IPS-20b (cell line): ENCODE data around the gene NTN4.
"Not testable (repeated sequence)": the region's sequence is repeated elsewhere in the genome, so short reads cannot be mapped to it uniquely, and the experiment has no call there.

ENCODE experiments used
- H3K27ac ChIP-seq: one replicate; pipeline ENCODE4 v1.5.1; 2013; ENCODE audit warnings: low read length
- H3K27me3 ChIP-seq: 2 replicates; pipeline ENCODE4 v1.6.1; 2013; ENCODE audit warnings: mild to moderate bottlenecking, low read length, inconsistent platforms; ENCODE audit not compliant: insufficient read depth
- H3K36me3 ChIP-seq: 2 replicates; pipeline ENCODE4 v1.6.1; 2013; ENCODE audit warnings: low read depth, mild to moderate bottlenecking, inconsistent platforms, low read length, moderate library complexity; ENCODE audit not compliant: insufficient read depth
- H3K4me1 ChIP-seq: 2 replicates; pipeline ENCODE4 v1.6.1; 2013; ENCODE audit warnings: mild to moderate bottlenecking, control low read depth, inconsistent platforms, low read length, moderate library complexity; ENCODE audit not compliant: insufficient read depth
- H3K4me3 ChIP-seq: 2 replicates; pipeline ENCODE4 v1.5.1; 2013; ENCODE audit warnings: mild to moderate bottlenecking, low read length, inconsistent platforms
- H3K9ac ChIP-seq: 2 replicates; pipeline ENCODE4 v1.6.1; 2013; ENCODE audit warnings: low read depth, mild to moderate bottlenecking, inconsistent platforms, low read length, moderate library complexity
- H3K9me3 ChIP-seq: 2 replicates; pipeline ENCODE4 v1.6.1; 2013; ENCODE audit warnings: mild to moderate bottlenecking, low read depth, low read length, inconsistent platforms; ENCODE audit not compliant: insufficient read depth

NTN4 gene

DNA sequence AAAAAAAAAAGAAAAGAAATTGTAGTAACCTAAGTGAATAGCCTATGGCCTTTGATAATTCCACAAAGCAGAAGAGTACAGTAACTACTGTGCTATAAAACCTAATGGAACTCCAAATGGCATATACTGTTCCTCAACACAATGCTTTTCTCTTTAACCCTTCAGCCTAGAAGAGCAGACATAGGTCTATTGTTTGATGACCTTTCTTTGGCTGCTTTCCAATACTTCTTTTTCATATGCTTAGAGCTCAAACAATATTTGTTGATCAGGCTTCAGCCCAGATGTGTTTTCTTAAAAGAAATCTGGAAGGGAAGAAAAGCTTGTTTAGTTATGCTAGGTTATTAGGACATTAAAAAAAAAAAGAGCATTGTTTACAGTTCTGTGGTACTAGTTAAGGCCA is 116.4 kb downstream of the NTN4 start:
- Histone ChIP-seq H3K27me3 (no peaks in the 10 kb centered on the region), H3K27ac (no peak overlapping the region), H3K36me3 (no peaks in the 10 kb centered on the region; the same call in 1 of the 2 replicates), H3K9ac (no peak overlapping the region), H3K4me1 (no peaks in the 10 kb centered on the region), H3K4me3 (no peak overlapping the region), H3K9me3 (no peaks in the 10 kb centered on the region)

DNA sequence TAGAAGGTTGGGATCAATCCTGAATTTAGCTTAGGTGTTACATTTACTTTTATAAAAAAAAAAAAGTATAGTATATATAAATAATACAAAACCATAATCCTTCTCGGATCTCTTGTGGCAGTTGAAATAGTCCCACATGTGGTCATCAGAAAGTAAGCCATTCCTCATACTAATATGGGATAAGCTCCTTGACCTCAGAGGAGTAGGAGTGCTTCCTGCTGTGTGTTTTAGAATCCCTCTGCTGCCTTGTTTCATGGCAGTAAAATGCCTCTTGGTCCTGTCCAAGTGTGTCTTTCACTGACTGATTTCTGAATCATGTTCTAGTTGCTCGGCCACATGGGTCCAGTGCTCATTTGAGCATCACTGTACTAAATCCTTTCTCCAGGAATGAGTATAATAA is 117.0 kb downstream of the NTN4 start:
- H3K27ac ChIP-seq, result no peak overlapping the region

DNA sequence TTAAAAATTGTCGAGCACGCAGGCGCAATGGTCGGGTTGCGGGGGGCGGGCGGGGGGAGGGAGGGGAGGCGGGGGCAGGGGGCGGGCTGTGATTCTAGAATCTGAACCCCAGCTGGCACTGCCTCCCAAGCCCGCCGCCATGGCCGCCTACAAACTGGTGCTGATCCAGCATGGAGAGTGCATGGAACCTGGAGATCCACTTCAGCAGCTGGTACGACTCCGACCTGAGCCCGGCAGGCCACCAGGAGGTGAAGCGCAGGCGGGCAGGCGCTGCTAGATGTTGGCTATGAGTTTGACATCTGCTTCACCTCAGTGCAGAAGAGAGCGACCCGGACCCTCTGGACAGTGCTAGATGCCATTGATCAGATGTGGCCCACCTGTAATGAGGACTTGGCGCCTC is 118.4 kb downstream of the NTN4 start:
- no peaks in the 10 kb centered on the region; the same call in 1 of the 2 replicates for H3K36me3 ChIP-seq
- no peak overlapping the region for H3K4me3 ChIP-seq
- no peak overlapping the region for H3K9ac ChIP-seq
- no peaks in the 10 kb centered on the region for H3K4me1 ChIP-seq
- H3K9me3 ChIP-seq, result no peaks in the 10 kb centered on the region
- H3K27me3 ChIP-seq, result no peaks in the 10 kb centered on the region
- H3K27ac ChIP-seq, result no peak overlapping the region

More for the DNA sequence above, 117.0 kb downstream of the NTN4 start:
- Histone ChIP-seq H3K4me3 (no peak overlapping the region), H3K4me1 (no peaks in the 10 kb centered on the region), H3K27me3 (no peaks in the 10 kb centered on the region), H3K9me3 (no peaks in the 10 kb centered on the region), H3K36me3 (no peaks in the 10 kb centered on the region; the same call in 1 of the 2 replicates), H3K9ac (no peak overlapping the region)

DNA sequence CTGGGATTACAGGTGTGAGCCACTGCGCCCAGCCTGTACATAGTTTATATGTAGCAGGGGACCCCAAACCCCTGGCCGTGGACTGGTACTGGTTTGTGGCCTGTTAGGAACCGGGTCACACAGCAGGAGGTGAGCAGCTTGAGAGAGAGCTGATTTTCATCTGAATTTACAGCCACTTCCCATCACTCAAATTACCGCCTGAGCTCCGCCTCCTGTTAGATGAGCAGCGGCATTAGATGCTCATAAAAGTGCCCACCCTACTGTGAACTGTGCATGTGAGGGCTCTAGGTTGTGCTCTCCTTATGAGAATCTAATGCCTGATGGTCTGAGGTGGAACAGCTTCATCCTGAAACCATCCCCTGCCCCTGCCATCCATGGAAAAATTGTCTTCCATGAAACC is 119.3 kb downstream of the NTN4 start:
- H3K36me3 ChIP-seq, result no peaks in the 10 kb centered on the region; the same call in 1 of the 2 replicates
- no peak overlapping the region for H3K9ac ChIP-seq
- no peak overlapping the region for H3K27ac ChIP-seq
- no peaks in the 10 kb centered on the region for H3K4me1 ChIP-seq
- H3K9me3 ChIP-seq, result no peaks in the 10 kb centered on the region
- H3K27me3 ChIP-seq, result no peaks in the 10 kb centered on the region
- H3K4me3 ChIP-seq, result no peak overlapping the region

DNA sequence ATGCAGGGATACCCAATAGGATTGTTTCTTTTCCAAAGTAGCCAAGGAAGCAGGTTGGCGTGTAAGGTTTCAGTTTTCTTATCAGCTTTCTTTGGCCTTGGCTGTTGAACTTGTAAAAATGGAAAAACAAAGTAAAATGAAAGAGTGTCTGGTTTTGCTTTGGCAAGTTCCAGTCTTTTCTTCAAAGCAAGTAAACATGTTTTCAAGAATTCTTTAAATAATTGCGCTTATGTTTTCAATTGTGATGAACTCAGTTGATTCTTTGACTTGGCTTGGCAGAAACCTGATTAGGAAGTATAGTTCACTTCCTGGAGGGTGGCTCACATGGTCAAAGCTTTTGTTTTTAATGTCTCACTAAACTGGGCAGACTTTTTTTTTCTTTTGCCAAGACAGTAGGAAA is 127.0 kb downstream of the NTN4 start:
- Histone ChIP-seq H3K4me3 (no peak overlapping the region), H3K36me3 (no peaks in the 10 kb centered on the region), H3K4me1 (peaks cover 6% of the 10 kb centered on the region; the same call in 1 of the 2 replicates), H3K9ac (no peak overlapping the region), H3K27ac (no peak overlapping the region), H3K27me3 (no peaks in the 10 kb centered on the region), H3K9me3 (no peaks in the 10 kb centered on the region)

DNA sequence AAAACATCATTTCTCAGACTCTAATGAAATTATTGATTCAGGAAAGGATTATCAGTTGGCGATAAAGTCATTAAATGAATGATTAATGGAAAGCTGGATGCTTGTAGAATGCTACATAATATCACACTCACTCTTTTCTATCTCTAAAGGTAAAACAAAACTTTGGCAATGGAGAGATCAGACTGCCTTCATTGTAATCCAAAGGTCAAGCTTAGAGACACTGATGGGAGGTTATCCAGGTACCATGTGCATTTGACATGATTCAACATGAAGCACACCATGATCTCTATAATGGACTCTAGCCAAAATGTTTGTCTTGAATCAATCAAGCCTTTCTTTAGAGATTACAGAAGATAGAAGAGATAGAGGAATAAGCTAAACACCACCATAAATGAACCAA is 129.2 kb downstream of the NTN4 start:
- Histone ChIP-seq H3K4me1 (peaks cover 6% of the 10 kb centered on the region; the same call in 1 of the 2 replicates), H3K36me3 (no peaks in the 10 kb centered on the region), H3K9ac (no peak overlapping the region), H3K27me3 (no peaks in the 10 kb centered on the region), H3K9me3 (no peaks in the 10 kb centered on the region), H3K27ac (no peak overlapping the region), H3K4me3 (no peak overlapping the region)

DNA sequence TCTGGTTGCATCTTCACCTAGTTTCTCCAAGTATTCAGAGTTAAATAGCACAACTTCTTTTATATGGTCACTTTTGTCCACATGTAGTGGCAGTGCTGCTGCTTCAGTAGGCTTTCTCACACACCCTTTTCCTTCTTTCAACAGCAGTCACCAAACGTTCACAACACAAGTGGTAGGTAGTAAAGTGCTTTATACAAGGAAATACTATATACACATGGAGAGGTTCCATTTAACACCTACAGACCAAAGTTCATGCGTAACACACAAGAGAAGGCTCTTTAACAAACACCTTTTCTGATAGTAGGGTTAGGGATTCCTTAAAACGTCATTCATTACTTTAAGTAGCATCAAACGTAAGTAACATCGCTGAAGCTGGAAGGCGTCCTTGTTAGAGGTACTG is 132.2 kb downstream of the NTN4 start:
- Histone ChIP-seq H3K9me3 (no peaks in the 10 kb centered on the region), H3K9ac (no peak overlapping the region), H3K36me3 (no peaks in the 10 kb centered on the region), H3K4me1 (peaks cover 1% of the 10 kb centered on the region; the same call in 1 of the 2 replicates), H3K4me3 (no peak overlapping the region), H3K27me3 (no peaks in the 10 kb centered on the region), H3K27ac (no peak overlapping the region)

DNA sequence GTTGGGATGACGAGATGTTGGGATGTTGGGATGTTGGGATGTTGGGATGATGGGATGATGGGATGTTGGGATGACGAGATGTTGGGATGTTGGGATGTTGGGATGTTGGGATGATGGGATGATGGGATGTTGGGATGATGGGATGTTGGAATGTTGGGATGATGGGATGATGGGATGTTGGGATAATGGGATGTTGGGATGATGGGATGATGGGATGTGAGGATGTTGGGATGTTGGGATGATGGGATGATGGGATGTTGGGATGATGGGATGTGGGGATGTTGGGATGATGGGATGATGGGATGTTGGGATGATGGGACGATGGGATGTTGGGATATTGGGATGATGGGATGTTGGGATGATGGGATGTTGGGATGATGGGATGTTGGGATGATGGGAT is 135.9 kb downstream of the NTN4 start:
- H3K9ac ChIP-seq, H3K27me3 ChIP-seq, H3K4me1 ChIP-seq, H3K9me3 ChIP-seq, H3K27ac ChIP-seq, H3K36me3 ChIP-seq, H3K4me3 ChIP-seq: not testable (repeated sequence)

DNA sequence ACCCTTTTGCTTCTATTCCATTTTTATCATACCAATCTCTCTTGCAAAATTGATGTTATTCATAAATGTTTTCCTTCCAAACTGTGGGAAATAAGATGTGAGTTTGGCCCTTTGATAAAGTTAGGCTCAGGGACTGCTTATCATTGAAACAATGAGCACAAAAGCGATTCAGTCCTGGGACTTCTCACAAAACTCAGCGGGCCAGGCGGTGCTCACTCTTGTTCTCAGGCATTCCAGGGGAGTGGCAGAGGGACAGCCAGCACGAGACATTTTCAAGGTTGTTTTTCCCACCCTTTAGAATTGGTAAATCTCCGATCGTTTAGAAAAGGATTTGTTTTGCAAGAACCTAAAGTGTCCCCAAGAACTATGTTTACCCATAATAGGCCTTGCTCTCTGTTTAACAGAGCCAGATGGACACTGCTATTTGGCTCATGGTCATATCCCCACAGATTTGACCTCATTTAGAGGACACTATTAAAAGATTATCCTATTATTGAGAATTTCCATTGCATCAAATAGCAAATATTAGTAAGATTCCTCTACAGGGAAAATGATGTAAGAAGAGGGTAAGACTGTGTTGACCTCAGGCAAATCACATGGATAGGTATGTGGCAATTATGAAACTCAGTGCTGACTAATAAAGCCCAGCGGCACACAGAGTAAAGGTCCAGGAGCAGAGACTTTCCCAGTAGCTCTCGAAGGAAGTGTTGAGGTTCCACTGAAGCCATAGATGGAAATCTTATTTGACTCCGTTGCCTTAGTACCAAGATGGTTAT is 136.6 kb downstream of the NTN4 start:
- no peaks in the 10 kb centered on the region for H3K4me1 ChIP-seq
- H3K4me3 ChIP-seq, result no peak overlapping the region
- no peaks in the 10 kb centered on the region for H3K36me3 ChIP-seq
- H3K9ac ChIP-seq, result no peak overlapping the region
- H3K27me3 ChIP-seq, result no peaks in the 10 kb centered on the region
- no peak overlapping the region for H3K27ac ChIP-seq
- H3K9me3 ChIP-seq, result no peaks in the 10 kb centered on the region

DNA sequence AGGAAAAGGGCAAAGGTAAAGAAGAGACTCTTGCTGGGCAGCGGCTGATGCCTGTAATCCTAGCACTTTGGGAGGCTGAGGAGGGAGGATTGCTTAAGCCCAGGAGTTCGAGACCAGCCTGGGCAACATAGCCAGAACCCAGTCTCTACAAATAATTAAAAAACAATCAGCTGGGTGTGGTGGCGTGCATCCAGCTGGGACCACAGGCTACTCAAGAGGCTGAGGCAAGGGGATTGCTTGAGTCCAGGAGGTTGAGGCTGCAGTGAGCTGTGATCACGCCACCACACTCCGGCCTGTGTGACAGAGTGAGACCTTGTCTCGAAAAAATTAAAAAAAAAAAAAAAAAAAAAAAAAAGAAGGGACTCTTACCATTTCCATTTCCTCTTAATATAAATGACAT is 138.9 kb downstream of the NTN4 start:
- Histone ChIP-seq H3K27ac (no peak overlapping the region), H3K9ac (no peak overlapping the region), H3K9me3 (no peaks in the 10 kb centered on the region), H3K36me3 (no peaks in the 10 kb centered on the region), H3K4me1 (peaks cover under 1% of the 10 kb centered on the region; the same call in 1 of the 2 replicates), H3K27me3 (no peaks in the 10 kb centered on the region), H3K4me3 (no peak overlapping the region)

DNA sequence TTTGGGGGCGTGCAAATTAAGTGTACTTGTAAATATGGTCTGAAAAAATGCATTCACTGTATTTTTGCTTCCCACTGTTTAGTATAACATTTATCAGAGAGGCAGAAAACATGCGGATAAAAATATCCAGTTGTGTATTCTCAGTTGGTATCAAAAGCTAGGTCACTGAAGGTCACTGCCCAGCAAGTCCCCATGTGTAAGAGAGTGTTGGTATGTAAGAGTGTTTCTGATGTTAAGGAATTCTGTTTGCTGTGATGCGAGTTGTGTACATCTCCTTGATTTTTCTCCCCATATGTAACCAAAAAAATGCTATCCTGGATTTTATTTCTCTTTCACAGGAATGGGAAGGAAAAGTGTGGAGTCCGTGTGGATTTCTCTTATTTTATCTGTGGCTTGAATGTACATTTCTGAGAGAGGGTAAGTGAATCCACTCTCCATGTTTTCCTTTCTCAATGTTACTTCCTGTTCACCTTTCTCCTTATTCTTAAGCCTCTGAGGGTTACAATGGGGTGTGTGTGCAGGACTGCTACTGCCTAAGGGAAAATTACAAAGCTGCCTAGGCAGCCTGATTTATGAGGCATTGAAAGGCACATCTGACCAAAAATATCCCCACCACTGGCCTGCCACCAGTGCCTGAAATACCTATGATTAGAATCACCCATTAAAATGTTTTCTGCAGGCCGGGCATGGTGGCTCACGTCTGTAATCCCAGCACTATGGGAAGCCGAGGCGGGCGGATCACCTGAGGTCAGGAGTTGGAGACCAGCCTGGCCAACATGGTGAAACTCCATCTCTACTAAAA is 141.4 kb downstream of the NTN4 start:
- no peak overlapping the region for H3K9ac ChIP-seq
- no peak overlapping the region for H3K4me3 ChIP-seq
- H3K36me3 ChIP-seq, result no peaks in the 10 kb centered on the region
- no peak overlapping the region for H3K27ac ChIP-seq
- no peaks in the 10 kb centered on the region for H3K9me3 ChIP-seq
- H3K4me1 ChIP-seq, result peaks cover 2% of the 10 kb centered on the region; the same call in 1 of the 2 replicates
- H3K27me3 ChIP-seq, result no peaks in the 10 kb centered on the region

DNA sequence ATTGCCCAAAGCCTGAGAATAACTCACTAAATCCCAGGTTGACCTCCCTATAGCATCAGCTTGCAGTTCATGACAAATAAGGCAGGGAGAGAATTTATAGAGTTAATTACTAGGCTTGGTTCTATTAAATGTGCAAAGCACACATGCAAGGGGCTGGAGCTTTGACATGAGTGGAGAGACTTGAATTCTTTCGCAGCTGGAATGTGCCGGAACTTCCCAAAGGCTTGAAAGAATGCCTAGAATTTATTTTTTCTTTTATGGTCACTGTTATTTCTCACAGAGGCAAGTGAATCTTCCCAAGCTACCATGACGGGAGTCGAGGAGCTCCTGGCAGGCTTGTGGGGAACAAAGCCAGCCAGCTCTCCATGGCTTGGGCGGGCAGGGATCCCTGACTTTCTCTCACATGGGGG is 143.8 kb downstream of the NTN4 start:
- Histone ChIP-seq H3K36me3 (no peaks in the 10 kb centered on the region), H3K9me3 (no peaks in the 10 kb centered on the region), H3K27ac (no peak overlapping the region), H3K4me3 (no peak overlapping the region), H3K9ac (no peak overlapping the region), H3K4me1 (peaks cover 2% of the 10 kb centered on the region; the same call in 1 of the 2 replicates), H3K27me3 (no peaks in the 10 kb centered on the region)
